Mesenchymal stem cell (in vitro differentiated cells and primary cell): ENCODE measurements around the gene DTNB.

Experiments
- DNase-seq: peaks from one replicate; pipeline ENCODE4 v3.0.0-alpha.2; 2013
- H2AFZ ChIP-seq: one replicate; pipeline ENCODE4 v1.6.1; 2013; ENCODE audit warnings: low read depth, mild to moderate bottlenecking, control low read depth, inconsistent platforms, low read length, moderate library complexity
- H2AK5ac ChIP-seq: 2 replicates; pipeline ENCODE4 v1.6.1; 2013; ENCODE audit warnings: low read length, moderate library complexity, mild to moderate bottlenecking, inconsistent platforms; ENCODE audit not compliant: severe bottlenecking
- H2BK120ac ChIP-seq: one replicate; pipeline ENCODE4 v1.6.1; 2013; ENCODE audit warnings: low read depth, mild to moderate bottlenecking, inconsistent platforms, low read length, moderate library complexity
- H2BK12ac ChIP-seq, 2 experiments: one replicate each; pipeline ENCODE4 v1.6.1; 2013; ENCODE audit warnings: inconsistent platforms in 2 of 2, low read length in 2 of 2, mild to moderate bottlenecking in 2 of 2, moderate library complexity in 2 of 2, control low read depth in 1 of 2
- H2BK15ac ChIP-seq: one replicate; pipeline ENCODE4 v1.6.1; 2013; ENCODE audit warnings: mild to moderate bottlenecking, low read depth, inconsistent platforms; ENCODE audit not compliant: poor library complexity, severe bottlenecking
- H2BK5ac ChIP-seq: 2 replicates; pipeline ENCODE4 v1.6.1; 2013; ENCODE audit warnings: low read depth, mild to moderate bottlenecking, low read length, control low read depth, inconsistent platforms; ENCODE audit not compliant: poor library complexity, severe bottlenecking
- H3K14ac ChIP-seq, 2 experiments: one replicate each; pipeline ENCODE4 v1.6.1; 2013; ENCODE audit warnings: inconsistent platforms in 2 of 2, low read length in 2 of 2, control low read depth in 1 of 2, mild to moderate bottlenecking in 1 of 2, moderate library complexity in 1 of 2
- H3K18ac ChIP-seq, 2 experiments: one replicate each; pipeline ENCODE4 v1.6.1; 2013; ENCODE audit warnings: inconsistent platforms in 2 of 2, low read length in 2 of 2, control low read depth in 1 of 2, low read depth in 1 of 2, mild to moderate bottlenecking in 1 of 2
- H3K23ac ChIP-seq, 2 experiments: one replicate each; pipeline ENCODE4 v1.6.1; 2013; ENCODE audit warnings: inconsistent platforms in 2 of 2, low read length in 2 of 2, mild to moderate bottlenecking in 2 of 2, moderate library complexity in 2 of 2, control low read depth in 1 of 2
- H3K27ac ChIP-seq: 2 replicates; pipeline ENCODE4 v1.5.1; 2013; ENCODE audit warnings: mild to moderate bottlenecking, moderate library complexity, low read length, control low read depth, inconsistent platforms; ENCODE audit not compliant: poor library complexity, severe bottlenecking
- H3K27me3 ChIP-seq, 2 experiments: 2 replicates each; pipeline versions ENCODE4 v1.6.1 to v1.7.0; 2013; ENCODE audit warnings: low read length in 2 of 2, mild to moderate bottlenecking in 2 of 2, moderate library complexity in 2 of 2, control low read depth in 1 of 2, inconsistent platforms in 1 of 2; ENCODE audit not compliant: control insufficient read depth in 1 of 2, insufficient read depth in 1 of 2
- H3K36me3 ChIP-seq, 2 experiments: 2 replicates each; pipeline versions ENCODE4 v1.6.1 to v1.7.0; 2013; ENCODE audit warnings: low read length in 2 of 2, control low read depth in 1 of 2, inconsistent platforms in 1 of 2, low read depth in 1 of 2, mild to moderate bottlenecking in 1 of 2; ENCODE audit not compliant: insufficient read depth in 2 of 2, control insufficient read depth in 1 of 2
- H3K4ac ChIP-seq, 2 experiments: one replicate each; pipeline ENCODE4 v1.6.1; 2013; ENCODE audit warnings: inconsistent platforms in 2 of 2, low read length in 2 of 2, mild to moderate bottlenecking in 2 of 2, moderate library complexity in 2 of 2, control low read depth in 1 of 2, low read depth in 1 of 2
- H3K4me1 ChIP-seq: 2 replicates; pipeline ENCODE4 v1.6.1; 2013; ENCODE audit warnings: low read depth, low read length, control low read depth; ENCODE audit not compliant: control insufficient read depth, insufficient read depth
- H3K4me2 ChIP-seq: 2 replicates; pipeline ENCODE4 v1.6.1; 2013; ENCODE audit warnings: low read length, mild to moderate bottlenecking, inconsistent platforms; ENCODE audit not compliant: poor library complexity, severe bottlenecking
- H3K4me3 ChIP-seq, 2 experiments: 2 replicates each; pipeline versions ENCODE4 v1.5.1 to v1.7.0; 2013; ENCODE audit warnings: low read length in 2 of 2, mild to moderate bottlenecking in 2 of 2, control low read depth in 1 of 2, low read depth in 1 of 2; ENCODE audit not compliant: insufficient read depth in 1 of 2
- H3K79me1 ChIP-seq: replicated peaks from 2 replicates; pipeline ENCODE4 v1.6.1; 2013; ENCODE audit warnings: mild to moderate bottlenecking, control low read depth, low read length, inconsistent platforms; ENCODE audit not compliant: poor library complexity, severe bottlenecking
- H3K9ac ChIP-seq: 2 replicates; pipeline ENCODE4 v1.7.0; 2013; ENCODE audit warnings: mild to moderate bottlenecking, low read length, moderate library complexity
- H3K9me3 ChIP-seq: 2 replicates; pipeline ENCODE4 v1.7.0; 2013; ENCODE audit warnings: mild to moderate bottlenecking, low read length; ENCODE audit not compliant: control insufficient read depth
- H4K8ac ChIP-seq: one replicate; pipeline ENCODE4 v1.6.1; 2013; ENCODE audit warnings: inconsistent platforms, mild to moderate bottlenecking, low read length, moderate library complexity
- H4K91ac ChIP-seq: one replicate; pipeline ENCODE4 v1.6.1; 2013; ENCODE audit warnings: mild to moderate bottlenecking, low read length, inconsistent platforms
- WGBS: methylation state at CpG from one replicate; pipeline ENCODE4 v1.1.7; 2013; ENCODE audit warnings: mixed read lengths; 5-methylcytosine and 5-hydroxymethylcytosine counted together

Gene DTNB

DNA sequence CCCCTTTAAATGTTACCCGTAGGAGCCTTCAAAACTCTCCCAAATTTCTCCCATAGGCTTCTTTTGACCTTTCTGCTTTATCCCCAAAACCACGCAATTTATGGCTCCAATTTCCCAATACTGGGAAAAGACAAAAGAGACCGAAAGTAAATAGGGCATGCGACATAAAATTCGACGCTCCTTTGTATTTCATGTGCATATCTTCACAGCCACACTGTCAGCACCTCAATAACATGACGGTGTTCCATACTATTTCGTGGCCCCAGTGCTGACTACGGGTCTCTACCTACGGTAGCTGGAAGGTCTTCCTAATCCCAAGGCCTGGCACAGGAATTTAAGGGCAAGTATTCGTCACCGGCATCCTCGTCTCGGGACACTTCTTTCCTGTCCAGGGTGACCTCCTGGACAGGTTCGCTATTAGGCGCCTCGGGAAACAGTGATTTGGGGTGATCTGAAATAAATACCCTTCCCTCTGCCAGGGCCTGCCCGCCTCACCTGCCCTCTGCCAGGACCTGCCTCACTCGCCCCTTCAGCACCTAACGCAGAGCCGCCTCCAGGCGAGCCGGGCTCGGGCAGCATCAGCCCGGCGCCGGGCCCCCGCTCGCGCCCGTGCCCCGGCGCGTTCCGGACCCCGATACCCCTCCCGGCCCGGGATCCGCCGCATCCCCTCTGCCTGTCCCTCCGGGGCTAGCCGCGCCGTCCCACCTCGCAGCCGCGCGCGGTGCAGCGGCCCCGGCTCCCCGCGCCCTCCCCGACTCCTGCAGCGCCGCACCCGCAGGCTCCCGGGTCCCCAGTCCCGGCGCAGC lies 680 bp downstream of the DTNB start:
- WGBS: 6% methylated on average over 41 of the region's 60 CpGs
- peak; percentile 37 for DNase-seq
- H3K18ac ChIP-seq: peak overlapping the region in 1 of 2 experiments; percentile 87

DNA sequence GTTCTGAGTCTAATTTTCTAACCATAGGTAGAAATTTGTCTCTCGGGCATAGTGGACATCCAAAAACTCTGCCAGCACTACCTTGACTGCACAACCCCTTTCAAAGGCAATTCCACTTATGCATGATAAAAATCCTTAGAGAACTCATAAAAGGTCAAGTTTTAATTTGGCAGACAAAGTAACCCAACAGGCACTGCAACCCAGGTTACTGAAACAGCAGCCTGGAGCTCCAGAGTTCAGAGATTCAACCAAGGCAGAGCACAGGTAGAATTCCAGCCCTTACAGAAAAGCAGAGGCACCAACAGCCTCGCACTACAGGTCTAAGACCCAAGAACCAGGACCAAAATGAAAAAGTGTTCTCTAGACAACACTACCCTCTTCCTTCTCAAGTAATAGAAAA lies 1.8 kb downstream of the DTNB start:
- Histone ChIP-seq H2BK5ac (no peak overlapping the region), H4K91ac (no peak overlapping the region), H2BK120ac (no peak overlapping the region), H3K4me1 (peaks cover 6% of the 10 kb centered on the region), H2BK15ac (no peak overlapping the region), H3K4ac (no peak overlapping the region), H3K18ac (no peak overlapping the region), H3K27me3 (no peaks in the 10 kb centered on the region), H3K27ac (no peak overlapping the region), H3K23ac (no peak overlapping the region), H3K36me3 (no peaks in the 10 kb centered on the region), H3K4me2 (no peak overlapping the region), H3K79me1 (peaks cover 17% of the 10 kb centered on the region), H3K9ac (no peak overlapping the region), H2AK5ac (no peak overlapping the region), H3K14ac (no peak overlapping the region), H3K4me3 (peak overlapping the region in 1 of 2 experiments; percentile 88), H2BK12ac (no peak overlapping the region), H4K8ac (no peak overlapping the region), H2AFZ (no peak overlapping the region), H3K9me3 (peaks cover 2% of the 10 kb centered on the region)
- DNase-seq: no peak
- 95% methylated on average over 1 of the region's 2 CpGs for WGBS

More for the DNA sequence above, 680 bp downstream of the DTNB start:
- peak overlapping the region in 1 of 2 experiments; percentile 70 for H3K23ac ChIP-seq
- peak overlapping the region; percentile 95 for H3K4me2 ChIP-seq
- peak overlapping the region; percentile 83 for H3K9ac ChIP-seq
- H2AFZ ChIP-seq: peak overlapping the region; percentile 86
- peaks cover 16% of the 10 kb centered on the region for H3K79me1 ChIP-seq
- H2BK120ac ChIP-seq: no peak overlapping the region
- no peak overlapping the region for H2AK5ac ChIP-seq
- H3K14ac ChIP-seq: peak overlapping the region in 1 of 2 experiments; percentile 90
- H2BK15ac ChIP-seq: peak overlapping the region; percentile 90
- H3K4ac ChIP-seq: peak overlapping the region; percentile 77 to 78
- peaks cover 6% of the 10 kb centered on the region for H3K4me1 ChIP-seq
- H3K9me3 ChIP-seq: peaks cover 3% of the 10 kb centered on the region
- no peaks in the 10 kb centered on the region for H3K27me3 ChIP-seq
- H3K4me3 ChIP-seq: peak overlapping the region; percentile 88 to 89
- peak overlapping the region; percentile 25 for H4K8ac ChIP-seq
- H3K36me3 ChIP-seq: no peaks in the 10 kb centered on the region
- peak overlapping the region; percentile 85 for H2BK5ac ChIP-seq
- H4K91ac ChIP-seq: peak overlapping the region; percentile 67
- H2BK12ac ChIP-seq: peak overlapping the region in 1 of 2 experiments; percentile 83
- no peak overlapping the region for H3K27ac ChIP-seq

DNA sequence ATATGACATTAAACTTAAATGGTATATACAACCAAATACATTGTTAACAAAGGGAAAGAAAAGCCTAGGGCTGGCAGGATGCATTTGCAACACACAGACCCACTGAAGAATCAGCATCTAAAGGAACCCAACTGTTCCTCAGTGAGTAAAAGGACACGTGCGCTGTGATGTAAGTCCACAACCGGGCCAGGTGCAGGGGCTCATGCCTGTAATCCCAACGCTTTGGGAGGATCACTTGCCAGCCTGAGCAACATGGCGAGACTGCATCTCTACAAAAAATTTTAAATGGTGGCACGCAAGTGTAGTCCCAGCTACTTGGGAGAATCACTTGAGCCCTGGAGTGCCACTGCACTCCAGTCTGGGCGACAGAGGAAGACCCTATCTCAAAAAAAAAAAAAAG lies 3.9 kb downstream of the DTNB start:
- H2AFZ ChIP-seq: no peak overlapping the region
- H3K27ac ChIP-seq: no peak overlapping the region
- no peak overlapping the region for H2BK5ac ChIP-seq
- peaks cover 6% of the 10 kb centered on the region for H3K4me1 ChIP-seq
- 59% methylated on average over 7 of the region's 7 CpGs for WGBS
- no peak overlapping the region for H3K18ac ChIP-seq
- no peak overlapping the region for H2AK5ac ChIP-seq
- no peaks in the 10 kb centered on the region for H3K27me3 ChIP-seq
- no peak overlapping the region for H3K4me2 ChIP-seq
- no peak overlapping the region for H3K4ac ChIP-seq
- H3K36me3 ChIP-seq: no peaks in the 10 kb centered on the region
- H3K14ac ChIP-seq: peak overlapping the region in 1 of 2 experiments; percentile 18
- H4K91ac ChIP-seq: no peak overlapping the region
- DNase-seq: no peak
- H2BK12ac ChIP-seq: no peak overlapping the region
- no peak overlapping the region for H2BK15ac ChIP-seq
- H2BK120ac ChIP-seq: no peak overlapping the region
- H3K79me1 ChIP-seq: peaks cover 21% of the 10 kb centered on the region
- H4K8ac ChIP-seq: no peak overlapping the region
- H3K4me3 ChIP-seq: no peak overlapping the region
- no peaks in the 10 kb centered on the region for H3K9me3 ChIP-seq
- no peak overlapping the region for H3K9ac ChIP-seq
- H3K23ac ChIP-seq: no peak overlapping the region

DNA sequence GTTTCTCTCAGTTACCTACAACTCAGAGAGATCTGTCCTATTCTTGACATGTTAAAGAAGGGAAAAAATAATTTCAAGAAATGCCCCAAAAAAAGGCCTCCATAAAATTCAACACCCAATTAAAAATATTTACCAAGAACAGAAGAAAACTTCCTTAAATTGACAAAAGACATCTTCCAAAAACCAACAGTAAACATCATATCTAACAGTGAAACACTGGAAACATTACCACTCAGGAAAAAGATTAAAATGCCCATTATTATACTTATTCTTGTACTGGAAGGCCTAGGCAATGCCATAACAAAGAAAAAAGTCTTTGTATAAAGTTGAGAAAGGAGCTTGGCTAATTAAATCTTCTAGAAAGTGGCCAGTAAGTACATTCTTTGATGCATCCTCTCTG lies 7.2 kb downstream of the DTNB start:
- no peak overlapping the region for H2AFZ ChIP-seq

More for the DNA sequence above, 7.2 kb downstream of the DTNB start:
- Histone ChIP-seq H3K9me3 (no peaks in the 10 kb centered on the region), H3K14ac (no peak overlapping the region), H3K27ac (no peak overlapping the region), H3K4me1 (no peaks in the 10 kb centered on the region), H3K36me3 (no peaks in the 10 kb centered on the region), H3K4ac (no peak overlapping the region), H2BK120ac (no peak overlapping the region), H3K4me2 (no peak overlapping the region), H3K18ac (no peak overlapping the region), H3K23ac (no peak overlapping the region), H3K79me1 (peaks cover 16% of the 10 kb centered on the region), H4K8ac (no peak overlapping the region), H3K9ac (no peak overlapping the region), H3K4me3 (no peak overlapping the region), H2AK5ac (no peak overlapping the region), H2BK15ac (no peak overlapping the region), H3K27me3 (no peaks in the 10 kb centered on the region), H4K91ac (no peak overlapping the region), H2BK12ac (no peak overlapping the region), H2BK5ac (no peak overlapping the region)
- no peak for DNase-seq
